Sigmoid colon (tissue), 7 donors: ENCODE data around the gene BNIP3. TPM values are rescaled to one million over a fixed set of nuclear protein-coding genes. Genes with fewer than 3 reads are reported as not detected.

ENCODE experiments used
- DNase-seq: peaks from one replicate; pipeline ENCODE4 v3.0.0-alpha.2; 2019
- H3K27ac ChIP-seq, 4 donors: fragments of 200-600 bp; sonication (generic); one replicate each; pipeline ENCODE4 v1.5.1; 2016 to 2019; ENCODE audit warnings: mild to moderate bottlenecking in 1 of 4
- H3K27me3 ChIP-seq, 3 donors: fragments of 200-600 bp; sonication (generic); one replicate each; pipeline ENCODE4 v1.5.1; 2019; ENCODE audit warnings: mild to moderate bottlenecking in 1 of 3
- H3K36me3 ChIP-seq, 4 donors: fragments of 200-600 bp; sonication (generic); one replicate each; pipeline ENCODE4 v1.5.1; 2016 to 2019
- H3K4me1 ChIP-seq, 4 donors: fragments of 200-600 bp; sonication (generic); one replicate each; pipeline ENCODE4 v1.5.1; 2017 to 2019
- H3K4me3 ChIP-seq, 4 donors: fragments of 200-600 bp; sonication (generic); one replicate each; pipeline ENCODE4 v1.5.1; 2017 to 2019; ENCODE audit warnings: mild to moderate bottlenecking in 2 of 4, moderate library complexity in 1 of 4
- H3K9me3 ChIP-seq, 4 donors: fragments of 200-600 bp in 3 of 4; sonication (generic) in 3 of 4; one replicate each; pipeline versions ENCODE4 v1.5.1 to v1.6.1; 2013 to 2019
- CTCF ChIP-seq, 4 experiments: fragments of 450-650 bp in 3 of 4; fragments of 200-600 bp in 1 of 4; IDR thresholded peaks; one replicate each; pipeline ENCODE4 v1.5.1; 2016 to 2019; ENCODE audit warnings: antibody characterized with exemption in 4 of 4, mild to moderate bottlenecking in 3 of 4, moderate library complexity in 2 of 4
- EP300 ChIP-seq, 4 donors: sonication (generic); formaldehyde crosslinking; IDR thresholded peaks; one replicate each; pipeline ENCODE4 v1.6.1; 2017; ENCODE audit warnings: antibody characterized with exemption in 4 of 4
- POLR2A ChIP-seq, 2 donors: fragments of 450-650 bp; IDR thresholded peaks; one replicate each; pipeline ENCODE4 v1.6.1; 2016; ENCODE audit warnings: antibody characterized with exemption in 2 of 2, mild to moderate bottlenecking in 2 of 2, moderate library complexity in 2 of 2
- POLR2AphosphoS5 ChIP-seq, 4 donors: sonication (generic); formaldehyde crosslinking; IDR thresholded peaks; one replicate each; pipeline ENCODE4 v1.6.1; 2017; ENCODE audit warnings: antibody characterized with exemption in 4 of 4
- WGBS, 2 donors: extraction: QIAGEN DNeasy Blood & Tissue Kit; methylation state at CpG; one replicate each; pipeline ENCODE4 v1.1.7; 2013; 5-methylcytosine and 5-hydroxymethylcytosine counted together
- intact Hi-C: fragments of 100-400 bp; cut with DNase I; formaldehyde crosslinking; loops from one replicate; pipeline ENCODE4 v1.15.1; 2023
- polyA plus RNA-seq, 3 donors: library from polyadenylated mRNA; stranded (reverse); fragments of 200-250 nt; gene quantifications; one replicate each; pipeline ENCODE4 v1.2.3, GENCODE V29; 2013
- total RNA-seq, 4 donors: library from RNA; depleted of rRNA; stranded (reverse); fragments of >200 nt; gene quantifications; one replicate each; pipeline ENCODE4 v1.1.0, GENCODE V29; 2016
- donor health status: healthy with polysubstance abuse.
- donor health status: Bipolar disorder and iron deficiency.
- donor health status: healthy.

Gene BNIP3
- total and polyA plus RNA-seq, 7 donors = 3.9 to 125 (median 55.9) TPM

DNA sequence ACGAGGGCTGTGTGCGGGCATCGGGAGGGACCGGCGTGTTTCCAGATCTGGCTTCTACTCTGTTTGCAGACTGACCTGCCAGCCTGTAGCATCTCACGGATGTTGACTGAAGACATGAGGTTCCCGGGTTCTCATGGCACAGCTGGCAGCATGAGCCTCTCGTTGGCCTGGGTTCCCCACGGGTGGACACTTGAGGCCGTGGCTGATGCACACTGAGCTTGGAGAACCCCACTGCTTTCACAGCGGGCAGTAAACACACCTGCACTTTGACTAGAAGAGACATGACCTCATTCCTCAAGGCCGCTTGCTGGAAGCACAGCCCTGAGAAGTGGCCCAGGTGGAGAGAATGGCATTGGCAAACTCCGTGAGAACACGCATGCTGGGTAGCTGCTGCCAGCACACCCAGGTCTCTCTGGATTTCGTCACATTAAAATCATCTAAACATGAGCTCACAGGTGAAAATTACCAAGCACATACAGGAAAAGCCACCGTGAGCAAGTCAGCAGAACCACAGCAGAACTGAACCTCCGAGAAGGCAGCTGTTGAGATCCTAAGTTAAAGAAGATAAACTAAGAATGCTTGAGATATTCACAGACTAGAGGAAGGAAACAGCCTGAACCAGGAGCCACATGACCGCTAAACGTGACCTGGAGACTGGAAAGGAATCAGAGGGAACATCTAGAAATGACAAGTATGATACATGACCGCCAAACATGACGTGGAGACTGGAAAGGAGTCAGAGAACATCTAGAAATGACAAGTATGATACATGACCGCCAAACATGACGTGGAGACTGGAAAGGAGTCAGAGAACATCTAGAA, 32.5 kb downstream of the BNIP3 start:
- intact Hi-C loops = no loop called here
- H3K27ac ChIP-seq = peak overlapping the region in 1 of 4 donors; percentile 3

DNA sequence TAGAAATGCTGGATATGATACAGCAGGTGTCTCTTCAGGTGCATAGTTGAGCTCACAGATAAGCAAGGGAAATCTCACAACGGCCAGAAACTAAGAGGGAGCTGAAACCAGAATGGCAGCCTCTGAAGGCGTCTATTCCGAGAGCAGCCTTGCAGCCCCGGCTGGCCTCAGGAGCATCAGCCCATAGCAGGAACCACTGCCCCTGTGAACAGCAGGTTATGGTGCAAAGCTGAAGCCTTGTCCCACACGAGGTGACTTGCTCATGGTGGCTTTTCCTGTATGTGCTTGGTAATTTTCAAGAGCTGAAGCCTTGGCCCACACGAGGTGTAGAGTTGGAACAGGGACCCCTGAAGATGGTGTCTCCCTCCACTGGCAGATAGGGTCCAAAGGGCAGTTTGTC, 33.2 kb downstream of the BNIP3 start:
- intact Hi-C loops = no loop called here
- WGBS, 2 donors = 91 to 94% methylated on average over 6 of the region's 6 CpGs
- peak overlapping the region in 1 of 4 donors; percentile 3 for H3K27ac ChIP-seq
- no peak for TF ChIP-seq POLR2A (IDR thresholded peaks at IDR 0.05)
- TF ChIP-seq EP300 (IDR thresholded peaks at IDR 0.05) = no peak
- no peak for TF ChIP-seq CTCF (IDR thresholded peaks at IDR 0.05)
- no peak for TF ChIP-seq POLR2AphosphoS5 (IDR thresholded peaks at IDR 0.05)
- H3K4me3 ChIP-seq = no peak overlapping the region
- peak; percentile 54 for DNase-seq
- no peaks in the 10 kb centered on the region for H3K9me3 ChIP-seq
- H3K36me3 ChIP-seq = peaks cover 30 to 82% (median 41%) of the 10 kb centered on the region in 4 donors
- peaks cover 0 to 8% (median 0%) of the 10 kb centered on the region in 4 donors for H3K4me1 ChIP-seq
- H3K27me3 ChIP-seq = no peaks in the 10 kb centered on the region

More for the DNA sequence above, 32.5 kb downstream of the BNIP3 start:
- Histone ChIP-seq H3K4me3 (no peak overlapping the region), H3K27me3 (no peaks in the 10 kb centered on the region), H3K4me1 (peaks cover 0 to 8% (median 0%) of the 10 kb centered on the region in 4 donors), H3K9me3 (no peaks in the 10 kb centered on the region), H3K36me3 (peaks cover 30 to 80% (median 41%) of the 10 kb centered on the region in 4 donors)
- TF ChIP-seq POLR2A (IDR thresholded peaks at IDR 0.05) (no peak), POLR2AphosphoS5 (IDR thresholded peaks at IDR 0.05) (no peak), CTCF (IDR thresholded peaks at IDR 0.05) (no peak), EP300 (IDR thresholded peaks at IDR 0.05) (no peak)
- 95 to 97% methylated on average over 21 of the region's 23 CpGs for WGBS, 2 donors
- peak; percentile 61 for DNase-seq

DNA sequence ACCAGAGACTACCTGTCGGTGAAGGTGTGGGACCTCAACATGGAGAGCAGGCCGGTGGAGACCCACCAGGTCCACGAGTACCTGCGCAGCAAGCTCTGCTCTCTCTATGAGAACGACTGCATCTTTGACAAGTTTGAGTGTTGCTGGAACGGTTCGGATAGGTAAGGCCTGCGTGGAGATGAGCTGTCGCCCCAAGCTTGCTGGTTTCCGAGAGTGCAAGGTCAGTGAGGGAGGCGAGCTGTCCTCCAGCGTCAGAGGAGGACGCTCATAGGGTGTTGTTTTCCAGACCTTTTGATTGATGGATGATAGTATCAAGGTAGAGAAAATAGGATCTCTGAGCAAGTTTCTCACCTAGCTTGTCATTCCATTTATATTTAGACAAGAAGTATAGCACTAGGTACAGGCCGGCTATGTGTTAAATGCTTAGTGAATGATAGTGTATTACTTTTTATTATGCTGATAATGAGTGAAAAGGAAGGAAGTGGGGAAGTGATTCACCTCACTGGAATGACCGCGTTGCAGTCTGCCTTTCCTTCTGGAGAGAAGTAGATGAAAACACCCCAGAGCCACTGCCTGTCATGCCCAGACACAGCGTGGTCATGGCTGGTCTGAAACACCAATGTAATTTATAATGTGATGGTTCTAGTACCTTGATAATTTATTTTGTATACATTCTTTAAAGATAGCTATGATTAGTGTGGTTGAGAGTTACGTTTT, 33.9 kb downstream of the BNIP3 start:
- H3K4me1 ChIP-seq = peaks cover 0 to 8% (median 0%) of the 10 kb centered on the region in 4 donors
- H3K9me3 ChIP-seq = no peaks in the 10 kb centered on the region
- DNase-seq = no peak
- H3K36me3 ChIP-seq = peaks cover 30 to 83% (median 41%) of the 10 kb centered on the region in 4 donors
- intact Hi-C loops = no loop called here
- no peak for TF ChIP-seq POLR2A (IDR thresholded peaks at IDR 0.05)
- no peak for TF ChIP-seq EP300 (IDR thresholded peaks at IDR 0.05)
- TF ChIP-seq POLR2AphosphoS5 (IDR thresholded peaks at IDR 0.05) = no peak
- no peak for TF ChIP-seq CTCF (IDR thresholded peaks at IDR 0.05)
- H3K27me3 ChIP-seq = no peaks in the 10 kb centered on the region
- H3K27ac ChIP-seq = no peak overlapping the region
- H3K4me3 ChIP-seq = no peak overlapping the region
- WGBS, 2 donors = 95 to 96% methylated on average over 18 of the region's 18 CpGs

- whole genome bisulfite sequencing, 2 donors = 98% methylated on average over 14 of the region's 14 CpGs
- TF ChIP-seq EP300 (IDR thresholded peaks at IDR 0.05) (no peak), CTCF (IDR thresholded peaks at IDR 0.05) (no peak), POLR2AphosphoS5 (IDR thresholded peaks at IDR 0.05) (no peak), POLR2A (IDR thresholded peaks at IDR 0.05) (no peak)
- DNase-seq = peak; percentile 46
- intact Hi-C loops = no loop called here
- H3K27ac ChIP-seq = no peak overlapping the region
- no peaks in the 10 kb centered on the region for H3K27me3 ChIP-seq
- H3K4me1 ChIP-seq = peaks cover 0 to 8% (median 0%) of the 10 kb centered on the region in 4 donors
- peaks cover 30 to 90% (median 41%) of the 10 kb centered on the region in 4 donors for H3K36me3 ChIP-seq
- no peak overlapping the region for H3K4me3 ChIP-seq
- H3K9me3 ChIP-seq = no peaks in the 10 kb centered on the region
These were observed 34.8 kb downstream of the BNIP3 start for GRCh38 chr10:131946880-131947279.
